Measurements from ENCODE around the gene RHOT2.

GRCh38 chr16:702341-702740 lies 34.4 kb downstream of the RHOT2 start:
- TF ChIP-seq CTCF (IDR thresholded peaks at IDR 0.05) (no peak), EP300 (IDR thresholded peaks at IDR 0.05) (no peak), POLR2A (IDR thresholded peaks at IDR 0.05) (no peak)
